Measurements from ENCODE around the gene MED8. TPM values are rescaled to one million over a fixed set of nuclear protein-coding genes. Genes with fewer than 3 reads are reported as not detected.

The MED8 gene
- total and polyA plus RNA-seq, 9 of the 15 experiments (the other 6 are each of a cell fraction or from before 2014, with no cell fraction given), result 23.0 to 120 (median 56.4) TPM

DNA sequence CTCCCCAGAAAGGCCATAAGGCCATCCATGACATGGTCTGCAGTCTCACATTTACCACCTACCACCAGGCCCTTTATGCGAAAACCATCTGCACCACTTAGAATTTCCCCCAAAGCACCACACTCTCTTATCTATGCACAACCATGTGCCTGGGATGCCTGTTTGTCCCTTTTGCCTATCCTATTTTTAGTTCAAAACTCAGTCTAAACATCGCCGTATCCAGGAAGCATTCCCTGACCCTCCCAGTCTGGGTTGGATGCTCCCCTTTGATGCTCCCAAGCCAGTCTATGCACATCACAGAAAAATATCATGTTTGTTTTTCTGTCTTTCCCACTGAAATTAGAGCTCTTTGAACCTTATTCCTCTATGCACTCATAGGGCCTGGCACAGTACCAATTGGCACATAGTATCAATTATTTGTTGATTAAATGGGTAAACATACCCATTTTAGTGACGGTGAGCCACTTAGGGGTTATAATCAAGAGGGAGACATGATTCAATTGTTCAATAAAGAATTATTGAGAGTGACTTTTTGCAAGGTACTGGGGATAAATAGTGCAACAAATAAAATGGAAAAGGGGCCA lies 45.2 kb downstream of the MED8 start (continued):
- TF ChIP-seq, protein P1, sequence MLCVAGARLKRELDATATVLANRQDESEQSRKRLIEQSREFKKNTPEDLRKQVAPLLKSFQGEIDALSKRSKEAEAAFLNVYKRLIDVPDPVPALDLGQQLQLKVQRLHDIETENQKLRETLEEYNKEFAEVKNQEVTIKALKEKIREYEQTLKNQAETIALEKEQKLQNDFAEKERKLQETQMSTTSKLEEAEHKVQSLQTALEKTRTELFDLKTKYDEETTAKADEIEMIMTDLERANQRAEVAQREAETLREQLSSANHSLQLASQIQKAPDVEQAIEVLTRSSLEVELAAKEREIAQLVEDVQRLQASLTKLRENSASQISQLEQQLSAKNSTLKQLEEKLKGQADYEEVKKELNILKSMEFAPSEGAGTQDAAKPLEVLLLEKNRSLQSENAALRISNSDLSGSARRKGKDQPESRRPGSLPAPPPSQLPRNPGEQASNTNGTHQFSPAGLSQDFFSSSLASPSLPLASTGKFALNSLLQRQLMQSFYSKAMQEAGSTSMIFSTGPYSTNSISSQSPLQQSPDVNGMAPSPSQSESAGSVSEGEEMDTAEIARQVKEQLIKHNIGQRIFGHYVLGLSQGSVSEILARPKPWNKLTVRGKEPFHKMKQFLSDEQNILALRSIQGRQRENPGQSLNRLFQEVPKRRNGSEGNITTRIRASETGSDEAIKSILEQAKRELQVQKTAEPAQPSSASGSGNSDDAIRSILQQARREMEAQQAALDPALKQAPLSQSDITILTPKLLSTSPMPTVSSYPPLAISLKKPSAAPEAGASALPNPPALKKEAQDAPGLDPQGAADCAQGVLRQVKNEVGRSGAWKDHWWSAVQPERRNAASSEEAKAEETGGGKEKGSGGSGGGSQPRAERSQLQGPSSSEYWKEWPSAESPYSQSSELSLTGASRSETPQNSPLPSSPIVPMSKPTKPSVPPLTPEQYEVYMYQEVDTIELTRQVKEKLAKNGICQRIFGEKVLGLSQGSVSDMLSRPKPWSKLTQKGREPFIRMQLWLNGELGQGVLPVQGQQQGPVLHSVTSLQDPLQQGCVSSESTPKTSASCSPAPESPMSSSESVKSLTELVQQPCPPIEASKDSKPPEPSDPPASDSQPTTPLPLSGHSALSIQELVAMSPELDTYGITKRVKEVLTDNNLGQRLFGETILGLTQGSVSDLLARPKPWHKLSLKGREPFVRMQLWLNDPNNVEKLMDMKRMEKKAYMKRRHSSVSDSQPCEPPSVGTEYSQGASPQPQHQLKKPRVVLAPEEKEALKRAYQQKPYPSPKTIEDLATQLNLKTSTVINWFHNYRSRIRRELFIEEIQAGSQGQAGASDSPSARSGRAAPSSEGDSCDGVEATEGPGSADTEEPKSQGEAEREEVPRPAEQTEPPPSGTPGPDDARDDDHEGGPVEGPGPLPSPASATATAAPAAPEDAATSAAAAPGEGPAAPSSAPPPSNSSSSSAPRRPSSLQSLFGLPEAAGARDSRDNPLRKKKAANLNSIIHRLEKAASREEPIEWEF (CRISPR knock-in tag; IDR thresholded peaks at IDR 0.05), result no peak
- TF ChIP-seq HMBOX1 (IDR thresholded peaks at IDR 0.05) (no peak), RFX5 (IDR thresholded peaks at IDR 0.05; ENCODE audit: low read depth, low read length) (no peak), FOXA1 (IDR thresholded peaks at IDR 0.05; ENCODE audit: borderline replicate concordance) (no peak), ZNF511 (CRISPR knock-in tag; IDR thresholded peaks at IDR 0.05) (no peak), ZMIZ1 (IDR thresholded peaks at IDR 0.05; ENCODE audit: low read depth in 2 of 2, low read length in 2 of 2) (no peak), TFAP4 (CRISPR knock-in tag; IDR thresholded peaks at IDR 0.05; ENCODE audit: borderline replicate concordance) (no peak), SMARCC2 (IDR thresholded peaks at IDR 0.05; ENCODE audit: low read depth) (no peak), CBFA2T2 (conservative IDR thresholded peaks at IDR 0.05) (peak; percentile 70), ZBTB2 (IDR thresholded peaks at IDR 0.05) (peak; percentile 43; the same call in 1 of the 2 replicates), ZKSCAN8 (CRISPR knock-in tag; IDR thresholded peaks at IDR 0.05) (no peak), SMARCE1 (IDR thresholded peaks at IDR 0.05) (no peak), GABPB1 (CRISPR knock-in tag; IDR thresholded peaks at IDR 0.05) (no peak)
- TF ChIP-seq, protein P2, sequence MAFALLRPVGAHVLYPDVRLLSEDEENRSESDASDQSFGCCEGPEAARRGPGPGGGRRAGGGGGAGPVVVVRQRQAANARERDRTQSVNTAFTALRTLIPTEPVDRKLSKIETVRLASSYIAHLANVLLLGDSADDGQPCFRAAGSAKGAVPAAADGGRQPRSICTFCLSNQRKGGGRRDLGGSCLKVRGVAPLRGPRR (CRISPR knock-in tag; IDR thresholded peaks at IDR 0.05), result no peak
